ENCODE measurements around the gene BSDC1. TPM values are rescaled to one million over a fixed set of nuclear protein-coding genes. Genes with fewer than 3 reads are reported as not detected.
A peak's percentile ranks its signal among the peaks of the same experiment; 100 is the strongest.

Gene BSDC1
- total and polyA plus RNA-seq, 11 donors, result 25.1 to 53.2 (median 44.5) TPM

DNA sequence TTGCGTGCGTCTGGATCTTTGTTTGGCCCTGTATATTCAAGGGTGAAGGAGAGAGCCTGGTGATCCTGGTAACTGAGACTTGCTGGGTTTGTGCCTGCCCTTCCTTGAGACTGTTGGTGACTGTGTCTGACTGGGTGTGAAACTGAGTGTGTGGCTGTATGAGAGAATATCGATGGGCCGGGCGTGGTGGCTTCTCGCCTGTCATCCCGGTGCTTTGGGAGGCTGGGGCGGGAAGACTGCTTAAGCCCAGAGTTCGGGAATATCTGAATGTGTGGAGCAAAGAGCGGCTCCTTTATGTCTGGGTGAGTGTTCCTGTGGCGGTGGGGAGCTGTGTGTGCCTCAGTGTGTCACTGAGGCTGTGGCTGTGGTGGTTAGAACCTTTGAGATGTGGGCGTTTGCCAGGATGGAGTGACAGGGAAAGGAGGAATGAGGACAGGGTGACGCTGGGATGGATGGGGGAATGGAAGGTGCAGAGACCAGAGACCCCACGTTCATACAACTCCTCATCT is 55.5 kb downstream of the BSDC1 start:
- TF ChIP-seq POLR2A (IDR thresholded peaks at IDR 0.05), result no peak
- TF ChIP-seq, protein P1, sequence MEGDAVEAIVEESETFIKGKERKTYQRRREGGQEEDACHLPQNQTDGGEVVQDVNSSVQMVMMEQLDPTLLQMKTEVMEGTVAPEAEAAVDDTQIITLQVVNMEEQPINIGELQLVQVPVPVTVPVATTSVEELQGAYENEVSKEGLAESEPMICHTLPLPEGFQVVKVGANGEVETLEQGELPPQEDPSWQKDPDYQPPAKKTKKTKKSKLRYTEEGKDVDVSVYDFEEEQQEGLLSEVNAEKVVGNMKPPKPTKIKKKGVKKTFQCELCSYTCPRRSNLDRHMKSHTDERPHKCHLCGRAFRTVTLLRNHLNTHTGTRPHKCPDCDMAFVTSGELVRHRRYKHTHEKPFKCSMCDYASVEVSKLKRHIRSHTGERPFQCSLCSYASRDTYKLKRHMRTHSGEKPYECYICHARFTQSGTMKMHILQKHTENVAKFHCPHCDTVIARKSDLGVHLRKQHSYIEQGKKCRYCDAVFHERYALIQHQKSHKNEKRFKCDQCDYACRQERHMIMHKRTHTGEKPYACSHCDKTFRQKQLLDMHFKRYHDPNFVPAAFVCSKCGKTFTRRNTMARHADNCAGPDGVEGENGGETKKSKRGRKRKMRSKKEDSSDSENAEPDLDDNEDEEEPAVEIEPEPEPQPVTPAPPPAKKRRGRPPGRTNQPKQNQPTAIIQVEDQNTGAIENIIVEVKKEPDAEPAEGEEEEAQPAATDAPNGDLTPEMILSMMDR (IDR thresholded peaks at IDR 0.05), result no peak
- Histone ChIP-seq H3K27ac (peak overlapping the region in 5 of 12 donors; percentile 10 to 70 (median 42)), H3K36me3 (peaks cover 0 to 8% (median under 1%) of the 10 kb centered on the region in 9 donors), H3K27me3 (peaks cover 0 to 5% (median 0%) of the 10 kb centered on the region in 9 donors), H3K4me3 (no peak overlapping the region), H3K4me1 (peaks cover 5 to 64% (median 22%) of the 10 kb centered on the region in 12 donors), H3K9me3 (no peaks in the 10 kb centered on the region)
- 76 to 86% (median 81%) methylated on average over 14 of the region's 14 CpGs for WGBS, 4 donors
- DNase-seq (no peak), ATAC-seq (no peak)
- intact Hi-C loops (cut with DNase I), result loop anchor here in 1 of 10 donors (10.0 kb wide), 1 partner anchor 114 kb away; the partner anchor contains the start of genes EIF3I and TMEM234

GRCh38 chr1:32337855-32338636 is 56.2 kb downstream of the BSDC1 start:
- intact Hi-C loops (cut with DNase I), result loop anchor here in 2 of 10 donors (2.0 to 10.0 kb wide), 2 partner anchors 13 to 113 kb away; partner anchors contain the start of genes EIF3I (in 1 of the 2) and TMEM234 (in 1 of the 2)
- H3K27ac ChIP-seq, result peak overlapping the region in 8 of 12 donors; percentile 11 to 70 (median 47)

GRCh38 chr1:32336963-32337675 is 57.1 kb downstream of the BSDC1 start:
- 51 to 63% (median 52%) methylated on average over 5 to 8 of the region's 8 CpGs for whole genome bisulfite sequencing, 4 donors
- Histone ChIP-seq H3K36me3 (peaks cover 0 to 23% (median 14%) of the 10 kb centered on the region in 9 donors), H3K27ac (peak overlapping the region in 11 of 12 donors; percentile 41 to 91 (median 73)), H3K4me3 (peak overlapping the region in 2 of 12 donors; percentile 70 to 93), H3K4me1 (peaks cover 5 to 59% (median 22%) of the 10 kb centered on the region in 12 donors), H3K27me3 (peaks cover 0 to 5% (median 0%) of the 10 kb centered on the region in 9 donors), H3K9me3 (no peaks in the 10 kb centered on the region)
- DNase-seq (peak in 4 of 5 donors; percentile 38 to 70 (median 64)), ATAC-seq (peak; percentile 20 to 42 (median 38))
- intact Hi-C loops (cut with DNase I), result loop anchor here in 2 of 10 donors (2.0 to 10.0 kb wide), 2 partner anchors 14 to 112 kb away; partner anchors contain the start of genes EIF3I (in 1 of the 2) and TMEM234 (in 1 of the 2)
- TF ChIP-seq, protein P1 (IDR thresholded peaks at IDR 0.05), result no peak
- TF ChIP-seq POLR2A (IDR thresholded peaks at IDR 0.05), result no peak

More at GRCh38 chr1:32337855-32338636, 56.2 kb downstream of the BSDC1 start:
- peaks cover 0 to 5% (median 0%) of the 10 kb centered on the region in 9 donors for H3K27me3 ChIP-seq
- no peaks in the 10 kb centered on the region for H3K9me3 ChIP-seq
- peaks cover 0 to 14% (median 6%) of the 10 kb centered on the region in 9 donors for H3K36me3 ChIP-seq
- 66 to 78% (median 71%) methylated on average over 12 to 16 of the region's 16 CpGs for WGBS, 4 donors
- no peak overlapping the region for H3K4me3 ChIP-seq
- peaks cover 5 to 64% (median 22%) of the 10 kb centered on the region in 12 donors for H3K4me1 ChIP-seq
- ATAC-seq, result peak in 3 of 4 donors; percentile 31 to 43 (median 36)
- peak in 4 of 5 donors; percentile 39 to 60 (median 57) for DNase-seq
- no peak for TF ChIP-seq POLR2A (IDR thresholded peaks at IDR 0.05)
- TF ChIP-seq, protein P1 (IDR thresholded peaks at IDR 0.05), result no peak

Measured in heart left ventricle (tissue), 16 donors.